Colonic mucosa (tissue), 4 donors: ENCODE measurements around the gene ENTR1. TPM values are rescaled to one million over a fixed set of nuclear protein-coding genes. Genes with fewer than 3 reads are reported as not detected.

ENCODE experiments used
- DNase-seq: peaks from one replicate; pipeline ENCODE4 v3.0.0-alpha.2; 2020
- H3K27ac ChIP-seq: fragments of 200-600 bp; one replicate; pipeline ENCODE4 v1.8.0; 2021
- H3K27me3 ChIP-seq: fragments of 200-600 bp; one replicate; pipeline ENCODE4 v1.8.0; 2021
- H3K36me3 ChIP-seq: fragments of 200-600 bp; one replicate; pipeline ENCODE4 v1.8.0; 2021
- H3K4me1 ChIP-seq: fragments of 200-600 bp; one replicate; pipeline ENCODE4 v1.8.0; 2021; ENCODE audit warnings: mild to moderate bottlenecking
- H3K4me3 ChIP-seq: fragments of 200-600 bp; one replicate; pipeline ENCODE4 v1.8.0; 2021
- H3K9ac ChIP-seq, 2 donors: one replicate each; pipeline ENCODE4 v1.7.0; 2013; ENCODE audit warnings: control low read depth in 2 of 2, low read depth in 2 of 2, low read length in 2 of 2
- H3K9me3 ChIP-seq: fragments of 200-600 bp; one replicate; pipeline ENCODE4 v1.8.0; 2021
- intact Hi-C: fragments of 100-400 bp; cut with DNase I; formaldehyde crosslinking; loops from one replicate; pipeline ENCODE4 v1.14.1; 2022
- total RNA-seq, 2 donors: library from RNA; stranded (reverse); fragmentation: NEBNext Ultra II Directional in 1 of 2; extraction: Animal tissue kit (Norgen Biotek cat#: 25700) in 1 of 2; gene quantifications; one replicate each; pipeline ENCODE4 v1.2.1, GENCODE V29; 2021
- TF ChIP-seq, protein P1 (sequence below): fragments of 200-600 bp; IDR thresholded peaks from one replicate; pipeline ENCODE4 v1.8.0; 2022; ENCODE audit warnings: antibody characterized with exemption, mild to moderate bottlenecking
- donor health status: healthy.
- donor health status: DM: no; HTN: no; CAD: no.
- donor health status: DM: no; HTN: no; CAD: no.

ENTR1 gene
- total RNA-seq, 2 donors from 2014 or later, result 24.5 to 48.4 TPM

GRCh38 chr9:136394312-136395019 is 15.9 kb downstream of the ENTR1 start:
- DNase-seq, result no peak
- H3K4me1 ChIP-seq, result peaks cover 12% of the 10 kb centered on the region
- H3K27me3 ChIP-seq, result no peaks in the 10 kb centered on the region
- TF ChIP-seq, protein P1, sequence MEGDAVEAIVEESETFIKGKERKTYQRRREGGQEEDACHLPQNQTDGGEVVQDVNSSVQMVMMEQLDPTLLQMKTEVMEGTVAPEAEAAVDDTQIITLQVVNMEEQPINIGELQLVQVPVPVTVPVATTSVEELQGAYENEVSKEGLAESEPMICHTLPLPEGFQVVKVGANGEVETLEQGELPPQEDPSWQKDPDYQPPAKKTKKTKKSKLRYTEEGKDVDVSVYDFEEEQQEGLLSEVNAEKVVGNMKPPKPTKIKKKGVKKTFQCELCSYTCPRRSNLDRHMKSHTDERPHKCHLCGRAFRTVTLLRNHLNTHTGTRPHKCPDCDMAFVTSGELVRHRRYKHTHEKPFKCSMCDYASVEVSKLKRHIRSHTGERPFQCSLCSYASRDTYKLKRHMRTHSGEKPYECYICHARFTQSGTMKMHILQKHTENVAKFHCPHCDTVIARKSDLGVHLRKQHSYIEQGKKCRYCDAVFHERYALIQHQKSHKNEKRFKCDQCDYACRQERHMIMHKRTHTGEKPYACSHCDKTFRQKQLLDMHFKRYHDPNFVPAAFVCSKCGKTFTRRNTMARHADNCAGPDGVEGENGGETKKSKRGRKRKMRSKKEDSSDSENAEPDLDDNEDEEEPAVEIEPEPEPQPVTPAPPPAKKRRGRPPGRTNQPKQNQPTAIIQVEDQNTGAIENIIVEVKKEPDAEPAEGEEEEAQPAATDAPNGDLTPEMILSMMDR, result no peak
- no peak overlapping the region for H3K9ac ChIP-seq
- H3K9me3 ChIP-seq, result no peaks in the 10 kb centered on the region
- H3K27ac ChIP-seq, result no peak overlapping the region
- intact Hi-C loops, result no loop called here
- peaks cover 6% of the 10 kb centered on the region for H3K36me3 ChIP-seq
- no peak overlapping the region for H3K4me3 ChIP-seq

- H3K27me3 ChIP-seq, result no peaks in the 10 kb centered on the region
- H3K36me3 ChIP-seq, result peaks cover 6% of the 10 kb centered on the region
- H3K4me3 ChIP-seq, result no peak overlapping the region
- peaks cover 12% of the 10 kb centered on the region for H3K4me1 ChIP-seq
- no peak overlapping the region for H3K9ac ChIP-seq
- TF ChIP-seq, protein P1, result no peak
- intact Hi-C loops, result no loop called here
- H3K9me3 ChIP-seq, result no peaks in the 10 kb centered on the region
- DNase-seq, result no peak
- H3K27ac ChIP-seq, result no peak overlapping the region
Measured at GRCh38 chr9:136393531-136393930, 16.9 kb downstream of the ENTR1 start.

GRCh38 chr9:136392538-136393449 is 17.6 kb downstream of the ENTR1 start:
- Histone ChIP-seq H3K4me1 (peaks cover 12% of the 10 kb centered on the region), H3K36me3 (peaks cover 6% of the 10 kb centered on the region), H3K9me3 (no peaks in the 10 kb centered on the region), H3K27me3 (no peaks in the 10 kb centered on the region), H3K27ac (no peak overlapping the region), H3K9ac (no peak overlapping the region), H3K4me3 (no peak overlapping the region)
- intact Hi-C loops, result no loop called here
- TF ChIP-seq, protein P1, result no peak
- no peak for DNase-seq

- H3K27ac ChIP-seq, result no peak overlapping the region
- no peaks in the 10 kb centered on the region for H3K9me3 ChIP-seq
- no peak for DNase-seq
- no peak overlapping the region for H3K4me3 ChIP-seq
- H3K36me3 ChIP-seq, result peaks cover 6% of the 10 kb centered on the region
- H3K9ac ChIP-seq, result no peak overlapping the region
- TF ChIP-seq, protein P1, result no peak
- no peaks in the 10 kb centered on the region for H3K27me3 ChIP-seq
- intact Hi-C loops, result no loop called here
- H3K4me1 ChIP-seq, result peaks cover 12% of the 10 kb centered on the region
Measured at GRCh38 chr9:136391737-136392537, 18.5 kb downstream of the ENTR1 start.

DNA sequence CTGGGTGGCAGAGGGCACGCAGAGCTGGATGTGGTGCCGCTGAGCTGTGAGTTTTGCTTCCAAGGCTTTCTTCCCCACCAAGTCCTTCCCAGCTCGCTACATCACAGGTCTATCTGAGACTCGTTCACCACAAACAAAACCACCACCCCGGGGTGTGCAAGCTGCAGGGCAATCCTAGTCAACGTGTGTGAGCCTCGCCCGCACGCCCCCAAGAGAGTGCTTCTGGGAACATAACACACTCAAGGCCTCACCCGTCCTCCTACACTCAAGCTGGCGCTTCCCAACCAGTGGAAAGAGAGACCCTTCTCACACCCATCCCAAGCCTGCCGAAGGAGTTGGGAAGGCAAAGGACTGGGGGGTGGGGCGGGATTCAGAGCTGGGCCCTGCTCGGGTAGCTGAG is 21.0 kb downstream of the ENTR1 start:
- H3K9ac ChIP-seq, result no peak overlapping the region
- no peaks in the 10 kb centered on the region for H3K9me3 ChIP-seq
- H3K4me3 ChIP-seq, result no peak overlapping the region
- peaks cover 6% of the 10 kb centered on the region for H3K36me3 ChIP-seq
- no peaks in the 10 kb centered on the region for H3K4me1 ChIP-seq
- DNase-seq, result no peak
- no peaks in the 10 kb centered on the region for H3K27me3 ChIP-seq
- H3K27ac ChIP-seq, result no peak overlapping the region
- intact Hi-C loops, result no loop called here
- TF ChIP-seq, protein P1, result no peak
